DND-41 (cell line): ENCODE results near the gene OR2W3.
"Not testable (repeated sequence)": the region's sequence is repeated elsewhere in the genome, so short reads cannot be mapped to it uniquely, and the experiment has no call there.

ENCODE experiments used
- ATAC-seq: fragments of 200-7000 bp; cut with Tn5 transposase; 3 replicates; pipeline ENCODE4 v1.9.1; 2021; ENCODE audit warnings: low read depth; ENCODE audit not compliant: insufficient read depth
- DNase-seq: peaks from one replicate; pipeline ENCODE4 v3.0.0-alpha.2; 2020
- H2AFZ ChIP-seq: 2 replicates; pipeline ENCODE4 v1.6.0; 2012; ENCODE audit warnings: low read depth, low read length
- H3K27ac ChIP-seq: 2 replicates; pipeline ENCODE4 v1.5.1; 2012; ENCODE audit warnings: low read length, inconsistent platforms
- H3K27me3 ChIP-seq: fragments of 200-600 bp; sonication (generic); 2 replicates; pipeline ENCODE4 v1.6.0; 2012; ENCODE audit warnings: low read length, mild to moderate bottlenecking, inconsistent platforms; ENCODE audit not compliant: insufficient read depth, poor library complexity
- H3K36me3 ChIP-seq: 2 replicates; pipeline ENCODE4 v1.5.1; 2012; ENCODE audit warnings: low read length, inconsistent platforms; ENCODE audit not compliant: insufficient read depth
- H3K4me1 ChIP-seq: 2 replicates; pipeline ENCODE4 v1.5.1; 2012; ENCODE audit warnings: mild to moderate bottlenecking, low read length; ENCODE audit not compliant: insufficient read depth
- H3K4me2 ChIP-seq: 2 replicates; pipeline ENCODE4 v1.6.0; 2012; ENCODE audit warnings: mild to moderate bottlenecking, moderate library complexity, low read length, inconsistent platforms; ENCODE audit not compliant: insufficient read depth
- H3K4me3 ChIP-seq, 2 experiments: fragments of 200-600 bp in 1 of 2; shearing (Covaris generic) in 1 of 2; 2 replicates each; pipeline ENCODE4 v1.5.1; 2012 to 2016; ENCODE audit warnings: inconsistent platforms in 2 of 2, low read length in 2 of 2, mild to moderate bottlenecking in 2 of 2, low read depth in 1 of 2, moderate library complexity in 1 of 2
- H3K79me2 ChIP-seq: 2 replicates; pipeline ENCODE4 v1.6.0; 2012; ENCODE audit warnings: low read length, inconsistent platforms; ENCODE audit not compliant: insufficient read depth
- H3K9ac ChIP-seq: 2 replicates; pipeline ENCODE4 v1.6.0; 2012; ENCODE audit warnings: low read depth, mild to moderate bottlenecking, inconsistent platforms, low read length, moderate library complexity
- H3K9me3 ChIP-seq: 2 replicates; pipeline ENCODE4 v1.5.1; 2012; ENCODE audit warnings: low read length, moderate library complexity, mild to moderate bottlenecking, inconsistent platforms; ENCODE audit not compliant: insufficient read depth, severe bottlenecking
- H4K20me1 ChIP-seq: 2 replicates; pipeline ENCODE4 v1.6.0; 2012; ENCODE audit warnings: low read length; ENCODE audit not compliant: insufficient read depth
- CTCF ChIP-seq: IDR thresholded peaks from 2 replicates; pipeline ENCODE4 v1.5.1; 2012; ENCODE audit warnings: borderline replicate concordance, low read length, moderate library complexity, mild to moderate bottlenecking; ENCODE audit not compliant: poor library complexity, severe bottlenecking; ENCODE audit errors: extremely low read depth
- EZH2 ChIP-seq: IDR thresholded peaks from 3 replicates; pipeline ENCODE4 v1.6.1; 2012; ENCODE audit warnings: borderline replicate concordance, low read depth, mild to moderate bottlenecking, moderate library complexity, low read length, inconsistent platforms; ENCODE audit not compliant: severe bottlenecking

OR2W3 gene

GRCh38 chr1:247936965-247937734 lies 41.8 kb downstream of the OR2W3 start:
- peak; percentile 44 for DNase-seq
- H4K20me1 ChIP-seq, H3K9ac ChIP-seq, H3K4me2 ChIP-seq, H3K4me3 ChIP-seq, H3K27me3 ChIP-seq, H3K9me3 ChIP-seq, H3K4me1 ChIP-seq, H2AFZ ChIP-seq, H3K79me2 ChIP-seq, H3K36me3 ChIP-seq, H3K27ac ChIP-seq: not testable (repeated sequence)
- ATAC-seq, result peak; percentile 76
- TF ChIP-seq CTCF, result peak; percentile 70

GRCh38 chr1:247942624-247943023 lies 47.2 kb downstream of the OR2W3 start:
- Histone ChIP-seq H3K4me3 (no peak overlapping the region), H4K20me1 (no peaks in the 10 kb centered on the region), H3K9me3 (no peaks in the 10 kb centered on the region), H3K27me3 (no peaks in the 10 kb centered on the region), H2AFZ (no peak overlapping the region), H3K4me1 (no peaks in the 10 kb centered on the region), H3K9ac (no peak overlapping the region), H3K36me3 (no peaks in the 10 kb centered on the region), H3K79me2 (no peaks in the 10 kb centered on the region), H3K4me2 (no peak overlapping the region), H3K27ac (no peak overlapping the region)
- DNase-seq, result no peak
- ATAC-seq, result no peak
- TF ChIP-seq EZH2 (no peak), CTCF (no peak)
